ENCODE measurements around the gene FBXO42. TPM values are rescaled to one million over a fixed set of nuclear protein-coding genes. Genes with fewer than 3 reads are reported as not detected.

FBXO42 gene
- total RNA-seq, 2 donors from 2014 or later, result 17.6 to 20.0 TPM

GRCh38 chr1:16276302-16277030, 75.8 kb downstream of the FBXO42 start:
- no peak overlapping the region for H3K27ac ChIP-seq (ENCODE audit: low read depth, low read length)
- no peaks in the 10 kb centered on the region for H3K4me1 ChIP-seq (ENCODE audit: control insufficient read depth, insufficient read depth, low read length)
- H3K9ac ChIP-seq (ENCODE audit: extremely low read depth, low read length, poor library complexity, severe bottlenecking), result no peak overlapping the region
- H3K9me3 ChIP-seq (ENCODE audit: control insufficient read depth, low read length), result no peaks in the 10 kb centered on the region
- Mint-ChIP-seq H3K9me3 (no peaks in the 10 kb centered on the region), H3K27ac (no peak overlapping the region), H3K27me3 (ENCODE audit: insufficient read depth) (no peaks in the 10 kb centered on the region), H3K4me3 (no peak overlapping the region), H3K36me3 (ENCODE audit: low read depth) (peaks cover 13% of the 10 kb centered on the region), H3K4me1 (no peaks in the 10 kb centered on the region)
- H3K27me3 ChIP-seq (ENCODE audit: control insufficient read depth, insufficient read depth, low read length, poor library complexity, severe bottlenecking), result no peaks in the 10 kb centered on the region
- WGBS, 2 experiments (ENCODE audit: insufficient coverage in 1 of 2, insufficient read length in 1 of 2), result 93 to 97% methylated on average over 5 to 6 of the region's 6 CpGs
- no peak for DNase-seq
- no peak for TF ChIP-seq CTCF (conservative IDR thresholded peaks at IDR 0.05)
- H3K4me3 ChIP-seq (ENCODE audit: low read length), result no peak overlapping the region
- peaks cover 7% of the 10 kb centered on the region for H3K36me3 ChIP-seq (ENCODE audit: control insufficient read depth, insufficient read depth, low read length)

- peaks cover 4% of the 10 kb centered on the region for H3K4me1 Mint-ChIP-seq
- H3K9ac ChIP-seq (ENCODE audit: extremely low read depth, low read length, poor library complexity, severe bottlenecking), result no peak overlapping the region
Observed at GRCh38 chr1:16275591-16275990, 76.7 kb downstream of the FBXO42 start.

GRCh38 chr1:16267690-16268180, 84.5 kb downstream of the FBXO42 start:
- Histone ChIP-seq H3K36me3 (ENCODE audit: control insufficient read depth, insufficient read depth, low read length) (no peaks in the 10 kb centered on the region), H3K4me3 (ENCODE audit: low read length) (no peak overlapping the region), H3K27me3 (ENCODE audit: control insufficient read depth, insufficient read depth, low read length, poor library complexity, severe bottlenecking) (no peaks in the 10 kb centered on the region), H3K9me3 (ENCODE audit: control insufficient read depth, low read length) (no peaks in the 10 kb centered on the region), H3K9ac (ENCODE audit: extremely low read depth, low read length, poor library complexity, severe bottlenecking) (no peak overlapping the region), H3K4me1 (ENCODE audit: control insufficient read depth, insufficient read depth, low read length) (peaks cover 3% of the 10 kb centered on the region), H3K27ac (ENCODE audit: low read depth, low read length) (no peak overlapping the region)
- peaks cover 7% of the 10 kb centered on the region for H3K36me3 Mint-ChIP-seq (ENCODE audit: low read depth)
- H3K4me3 Mint-ChIP-seq, result no peak overlapping the region
- H3K27me3 Mint-ChIP-seq (ENCODE audit: insufficient read depth), result no peaks in the 10 kb centered on the region
- no peak overlapping the region for H3K27ac Mint-ChIP-seq
- no peak for TF ChIP-seq CTCF (conservative IDR thresholded peaks at IDR 0.05)
- H3K4me1 Mint-ChIP-seq, result peaks cover 21% of the 10 kb centered on the region
- no peak for DNase-seq
- no peaks in the 10 kb centered on the region for H3K9me3 Mint-ChIP-seq

More at GRCh38 chr1:16275591-16275990, 76.7 kb downstream of the FBXO42 start:
- Mint-ChIP-seq H3K9me3 (no peaks in the 10 kb centered on the region), H3K27me3 (ENCODE audit: insufficient read depth) (no peaks in the 10 kb centered on the region), H3K36me3 (ENCODE audit: low read depth) (peaks cover 11% of the 10 kb centered on the region), H3K27ac (no peak overlapping the region), H3K4me3 (no peak overlapping the region)
- Histone ChIP-seq H3K27ac (ENCODE audit: low read depth, low read length) (no peak overlapping the region), H3K4me1 (ENCODE audit: control insufficient read depth, insufficient read depth, low read length) (no peaks in the 10 kb centered on the region), H3K4me3 (ENCODE audit: low read length) (no peak overlapping the region), H3K27me3 (ENCODE audit: control insufficient read depth, insufficient read depth, low read length, poor library complexity, severe bottlenecking) (no peaks in the 10 kb centered on the region), H3K9me3 (ENCODE audit: control insufficient read depth, low read length) (no peaks in the 10 kb centered on the region), H3K36me3 (ENCODE audit: control insufficient read depth, insufficient read depth, low read length) (peaks cover 7% of the 10 kb centered on the region)
- 95 to 97% methylated on average over 6 to 7 of the region's 7 CpGs for WGBS, 2 experiments (ENCODE audit: insufficient coverage in 1 of 2, insufficient read length in 1 of 2)
- no peak for DNase-seq
- TF ChIP-seq CTCF (conservative IDR thresholded peaks at IDR 0.05), result no peak
